Uterus (tissue), 2 donors: Measurements from ENCODE around the gene SEC14L1.

ENCODE experiments used
- CTCF ChIP-seq, 4 experiments: fragments of 200-600 bp in 2 of 4; fragments of 450-650 bp in 2 of 4; sonication (generic) in 2 of 4; IDR thresholded peaks; one replicate each; pipeline ENCODE4 v1.5.1; 2016 to 2019; ENCODE audit warnings: antibody characterized with exemption in 4 of 4, mild to moderate bottlenecking in 2 of 4, moderate library complexity in 1 of 4
- POLR2A ChIP-seq, 2 donors: fragments of 450-650 bp; IDR thresholded peaks; one replicate each; pipeline ENCODE4 v1.6.1; 2016; ENCODE audit warnings: antibody characterized with exemption in 2 of 2, mild to moderate bottlenecking in 1 of 2, moderate library complexity in 1 of 2

DNA sequence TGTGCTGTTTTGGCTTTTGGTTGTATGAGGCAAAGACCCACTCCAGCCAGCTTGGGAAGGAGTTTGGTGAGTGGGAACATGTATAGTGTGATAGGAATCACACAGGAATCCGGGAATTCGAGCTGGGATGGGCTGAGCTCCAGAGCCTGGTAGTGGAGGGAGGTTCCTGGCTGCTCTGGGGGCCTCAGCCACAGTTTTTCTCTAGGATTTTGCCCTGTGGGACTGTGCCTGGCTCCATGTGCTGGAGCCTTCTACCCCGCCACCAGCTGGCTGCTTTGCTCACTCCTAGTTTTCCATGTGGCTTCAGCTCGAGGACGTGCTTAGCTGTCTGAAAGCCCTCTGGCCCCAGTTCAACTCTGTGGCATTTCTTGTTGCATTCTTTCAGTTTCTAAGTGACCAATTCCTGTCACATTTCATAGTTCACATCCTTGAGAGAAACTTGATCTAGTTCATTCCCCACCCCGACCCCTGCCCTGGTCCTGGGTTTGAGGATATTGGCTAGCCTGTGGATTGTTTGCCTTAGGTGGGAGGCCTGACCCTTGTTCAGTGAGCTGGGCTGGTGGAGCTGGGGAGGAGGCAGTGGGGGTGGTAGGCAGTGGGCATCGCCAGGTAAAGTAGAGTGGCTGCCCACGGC is 5.0 kb downstream of the SEC14L1 start:
- TF ChIP-seq POLR2A (IDR thresholded peaks at IDR 0.05) (peak in 1 of 2 donors; percentile 14), CTCF (IDR thresholded peaks at IDR 0.05) (peak in 2 of 4 experiments; percentile 9 to 16)
